Trophoblast cell (in vitro differentiated cells and primary cell): ENCODE data around the gene TRIM24.

Experiments
- DNase-seq, 2 donors: peaks; one replicate each; pipeline ENCODE4 v3.0.0-alpha.2; 2016
- H2AFZ ChIP-seq: 2 replicates; pipeline ENCODE4 v1.6.1; 2013; ENCODE audit warnings: low read length, moderate library complexity, mild to moderate bottlenecking; ENCODE audit not compliant: insufficient read depth, poor library complexity
- H2AK5ac ChIP-seq: 2 replicates; pipeline ENCODE4 v1.6.1; 2013; ENCODE audit warnings: mild to moderate bottlenecking, low read length
- H2BK120ac ChIP-seq: 2 replicates; pipeline ENCODE4 v1.6.1; 2013; ENCODE audit warnings: low read length, mild to moderate bottlenecking, moderate library complexity; ENCODE audit not compliant: insufficient read depth, poor library complexity
- H2BK12ac ChIP-seq: 2 replicates; pipeline ENCODE4 v1.6.1; 2013; ENCODE audit warnings: mild to moderate bottlenecking, low read length, moderate library complexity
- H2BK5ac ChIP-seq: 2 replicates; pipeline ENCODE4 v1.6.1; 2013; ENCODE audit warnings: low read length, low read depth, moderate library complexity, mild to moderate bottlenecking; ENCODE audit not compliant: poor library complexity
- H3K14ac ChIP-seq: 2 replicates; pipeline ENCODE4 v1.6.1; 2013; ENCODE audit warnings: mild to moderate bottlenecking, low read length
- H3K18ac ChIP-seq: 2 replicates; pipeline ENCODE4 v1.6.1; 2013; ENCODE audit warnings: mild to moderate bottlenecking, low read length
- H3K23ac ChIP-seq: 2 replicates; pipeline ENCODE4 v1.6.1; 2013; ENCODE audit warnings: low read length
- H3K27ac ChIP-seq: 2 replicates; pipeline ENCODE4 v1.5.1; 2013; ENCODE audit warnings: low read depth, mild to moderate bottlenecking, inconsistent platforms, low read length, moderate library complexity
- H3K27me3 ChIP-seq: 2 replicates; pipeline ENCODE4 v1.6.1; 2013; ENCODE audit warnings: inconsistent platforms, mild to moderate bottlenecking, low read length, moderate library complexity; ENCODE audit not compliant: insufficient read depth
- H3K36me3 ChIP-seq, 2 experiments: 1 replicate in 1 of 2; 2 replicates in 1 of 2; pipeline ENCODE4 v1.6.1; 2013; ENCODE audit warnings: low read length in 2 of 2, mild to moderate bottlenecking in 2 of 2, moderate library complexity in 1 of 2; ENCODE audit not compliant: insufficient read depth in 2 of 2, control insufficient read depth in 1 of 2
- H3K4ac ChIP-seq: 2 replicates; pipeline ENCODE4 v1.6.1; 2013; ENCODE audit warnings: low read depth, mild to moderate bottlenecking, low read length, moderate library complexity
- H3K4me1 ChIP-seq, 2 experiments: 1 replicate in 1 of 2; 2 replicates in 1 of 2; pipeline ENCODE4 v1.6.1; 2013; ENCODE audit warnings: low read length in 2 of 2, mild to moderate bottlenecking in 2 of 2, moderate library complexity in 1 of 2; ENCODE audit not compliant: insufficient read depth in 2 of 2, control insufficient read depth in 1 of 2
- H3K4me2 ChIP-seq: 2 replicates; pipeline ENCODE4 v1.6.1; 2013; ENCODE audit warnings: inconsistent platforms, mild to moderate bottlenecking, low read length, moderate library complexity
- H3K4me3 ChIP-seq: 2 replicates; pipeline ENCODE4 v1.5.1; 2013; ENCODE audit warnings: mild to moderate bottlenecking, low read depth, low read length, inconsistent platforms
- H3K79me1 ChIP-seq: one replicate; pipeline ENCODE4 v1.6.1; 2013; ENCODE audit warnings: low read length
- H3K79me2 ChIP-seq: 2 replicates; pipeline ENCODE4 v1.6.1; 2013; ENCODE audit warnings: low read length, mild to moderate bottlenecking; ENCODE audit not compliant: control insufficient read depth, insufficient read depth, poor library complexity
- H3K9ac ChIP-seq: 2 replicates; pipeline ENCODE4 v1.6.1; 2013; ENCODE audit warnings: mild to moderate bottlenecking, low read length
- H3K9me3 ChIP-seq: 2 replicates; pipeline ENCODE4 v1.6.1; 2013; ENCODE audit warnings: low read depth, mild to moderate bottlenecking, control low read depth, inconsistent platforms, low read length; ENCODE audit not compliant: insufficient read depth
- H4K12ac ChIP-seq: 2 replicates; pipeline ENCODE4 v1.6.1; 2013; ENCODE audit warnings: low read depth, mild to moderate bottlenecking, low read length, moderate library complexity
- H4K8ac ChIP-seq: 2 replicates; pipeline ENCODE4 v1.6.1; 2013; ENCODE audit warnings: low read depth, mild to moderate bottlenecking, low read length, moderate library complexity
- H4K91ac ChIP-seq: one replicate; pipeline ENCODE4 v1.6.1; 2013; ENCODE audit warnings: low read depth, mild to moderate bottlenecking, low read length, moderate library complexity
- WGBS: extraction: QIAGEN DNeasy Blood & Tissue Kit; methylation state at CpG from one replicate; pipeline ENCODE4 v1.1.7; 2013; ENCODE audit warnings: missing lambda C conversion rate; ENCODE audit not compliant: insufficient read length, insufficient coverage; ENCODE audit errors: extremely low coverage; 5-methylcytosine and 5-hydroxymethylcytosine counted together

Gene TRIM24

DNA sequence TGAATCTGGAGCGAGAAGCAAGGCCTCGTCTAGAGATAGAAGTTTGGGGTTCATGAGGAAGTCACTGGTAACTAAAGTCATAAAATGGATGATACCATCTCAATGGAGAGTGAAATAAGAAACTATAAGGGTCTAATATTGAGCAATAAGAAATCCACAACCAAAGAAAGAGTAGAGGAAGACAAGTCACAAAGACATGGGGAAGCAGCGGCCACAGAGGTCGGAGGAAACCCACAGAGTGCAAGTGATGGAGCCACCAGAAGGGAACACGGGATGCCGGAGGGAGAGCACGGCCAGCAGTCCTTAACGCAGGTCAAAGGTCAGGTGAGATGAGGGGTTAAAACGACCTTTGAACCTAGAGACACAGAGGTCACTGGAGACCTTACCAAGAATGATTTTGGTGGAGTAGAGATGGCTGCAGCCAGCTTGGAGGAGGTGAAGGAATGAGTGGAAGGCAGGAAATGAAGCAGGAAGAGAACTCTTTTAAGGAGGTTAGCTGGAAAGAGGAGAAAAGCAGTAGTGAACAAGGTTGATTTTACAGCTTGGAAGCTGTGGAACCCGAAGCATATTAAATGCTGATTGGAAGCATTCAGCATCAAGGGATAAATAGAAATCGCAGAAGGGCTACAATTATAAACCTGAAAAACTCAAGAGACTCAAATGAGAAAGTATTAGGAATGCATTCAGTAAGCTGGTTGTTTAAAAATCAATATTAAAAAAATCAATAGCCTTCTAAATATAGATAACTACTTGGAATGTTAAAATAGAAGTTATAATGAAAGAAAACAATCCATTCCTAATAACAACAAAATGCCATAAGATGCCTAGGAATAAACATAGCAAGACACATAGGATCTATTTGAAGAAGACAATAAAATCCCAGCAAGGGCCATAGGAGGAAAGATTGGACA is 147.4 kb downstream of the TRIM24 start:
- no peak for DNase-seq
- Histone ChIP-seq H3K4me3 (no peak overlapping the region), H2BK120ac (no peak overlapping the region), H3K79me1 (no peaks in the 10 kb centered on the region), H4K12ac (no peak overlapping the region), H3K27me3 (no peaks in the 10 kb centered on the region), H3K4me2 (no peak overlapping the region), H2BK12ac (no peak overlapping the region), H2AK5ac (no peak overlapping the region), H3K79me2 (no peaks in the 10 kb centered on the region), H3K9ac (no peak overlapping the region), H3K27ac (no peak overlapping the region), H3K4ac (no peak overlapping the region), H3K4me1 (no peaks in the 10 kb centered on the region), H4K91ac (no peak overlapping the region), H4K8ac (no peak overlapping the region), H3K18ac (no peak overlapping the region), H3K14ac (no peak overlapping the region), H3K9me3 (peaks cover 2% of the 10 kb centered on the region), H3K36me3 (no peaks in the 10 kb centered on the region), H3K23ac (no peak overlapping the region), H2BK5ac (no peak overlapping the region), H2AFZ (no peak overlapping the region)
- no CpG with 5 or more reads among the region's 11 CpGs for WGBS

GRCh38 chr7:138608275-138608674 is 148.2 kb downstream of the TRIM24 start:
- Histone ChIP-seq H3K36me3 (no peaks in the 10 kb centered on the region), H4K91ac (no peak overlapping the region), H3K4me3 (no peak overlapping the region), H3K23ac (no peak overlapping the region), H3K79me1 (no peaks in the 10 kb centered on the region), H4K12ac (no peak overlapping the region), H3K9ac (no peak overlapping the region), H2AFZ (no peak overlapping the region), H2AK5ac (no peak overlapping the region), H3K9me3 (peaks cover 2% of the 10 kb centered on the region), H3K4me1 (no peaks in the 10 kb centered on the region), H4K8ac (no peak overlapping the region), H3K14ac (no peak overlapping the region), H2BK5ac (no peak overlapping the region), H3K4me2 (no peak overlapping the region), H3K79me2 (no peaks in the 10 kb centered on the region), H3K27ac (no peak overlapping the region), H3K4ac (no peak overlapping the region), H2BK120ac (no peak overlapping the region), H2BK12ac (no peak overlapping the region), H3K18ac (no peak overlapping the region), H3K27me3 (no peaks in the 10 kb centered on the region)
- no CpG with 5 or more reads among the region's 12 CpGs for WGBS
- no peak for DNase-seq

GRCh38 chr7:138610671-138611170 is 150.7 kb downstream of the TRIM24 start:
- Histone ChIP-seq H4K12ac (no peak overlapping the region), H3K27me3 (no peaks in the 10 kb centered on the region), H3K4me2 (no peak overlapping the region), H3K79me2 (no peaks in the 10 kb centered on the region), H3K4me3 (no peak overlapping the region), H2BK12ac (no peak overlapping the region), H4K8ac (no peak overlapping the region), H3K36me3 (no peaks in the 10 kb centered on the region), H3K23ac (no peak overlapping the region), H3K9me3 (peaks cover 2% of the 10 kb centered on the region), H3K4me1 (no peaks in the 10 kb centered on the region), H3K14ac (no peak overlapping the region), H3K79me1 (no peaks in the 10 kb centered on the region), H3K27ac (no peak overlapping the region), H2BK120ac (no peak overlapping the region), H2AK5ac (no peak overlapping the region), H3K4ac (no peak overlapping the region), H4K91ac (no peak overlapping the region), H2BK5ac (no peak overlapping the region), H3K9ac (no peak overlapping the region), H3K18ac (no peak overlapping the region), H2AFZ (no peak overlapping the region)
- WGBS: no CpG with 5 or more reads among the region's 7 CpGs
- DNase-seq: no peak

DNA sequence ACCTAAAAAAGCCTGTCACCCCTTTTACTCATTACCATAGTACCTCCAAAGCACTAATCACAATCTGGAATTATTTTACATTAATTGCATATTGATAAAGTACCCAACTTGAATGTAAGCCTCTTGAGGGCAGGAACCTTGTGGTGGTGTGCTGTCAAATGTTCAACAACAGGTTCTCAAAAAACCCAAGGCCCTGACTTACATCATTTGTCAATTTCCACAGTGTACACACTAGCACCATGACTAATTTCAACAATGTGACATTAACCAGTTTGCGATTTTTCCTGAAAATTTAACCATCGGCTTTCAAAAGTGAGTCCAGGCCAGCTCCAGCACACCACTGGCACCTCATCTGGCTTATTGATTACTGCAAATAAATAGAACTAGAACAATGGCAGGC is 153.6 kb downstream of the TRIM24 start:
- no peak for DNase-seq
- no peaks in the 10 kb centered on the region for H3K27me3 ChIP-seq
- H2BK12ac ChIP-seq: no peak overlapping the region
- H3K79me1 ChIP-seq: no peaks in the 10 kb centered on the region
- no peak overlapping the region for H2BK5ac ChIP-seq
- no peaks in the 10 kb centered on the region for H3K4me1 ChIP-seq
- WGBS: no CpG with 5 or more reads among the region's 2 CpGs
- H3K9ac ChIP-seq: no peak overlapping the region
- H3K9me3 ChIP-seq: no peaks in the 10 kb centered on the region
- no peak overlapping the region for H2AK5ac ChIP-seq
- H3K14ac ChIP-seq: no peak overlapping the region
- H3K79me2 ChIP-seq: no peaks in the 10 kb centered on the region
- H3K36me3 ChIP-seq: no peaks in the 10 kb centered on the region
- no peak overlapping the region for H3K4me2 ChIP-seq
- H3K4me3 ChIP-seq: no peak overlapping the region
- H4K91ac ChIP-seq: no peak overlapping the region
- no peak overlapping the region for H2BK120ac ChIP-seq
- no peak overlapping the region for H4K12ac ChIP-seq
- H4K8ac ChIP-seq: no peak overlapping the region
- H3K4ac ChIP-seq: no peak overlapping the region
- no peak overlapping the region for H3K23ac ChIP-seq
- H3K27ac ChIP-seq: no peak overlapping the region
- no peak overlapping the region for H3K18ac ChIP-seq
- no peak overlapping the region for H2AFZ ChIP-seq
